ENCODE results near the gene SLC13A4.

DNA sequence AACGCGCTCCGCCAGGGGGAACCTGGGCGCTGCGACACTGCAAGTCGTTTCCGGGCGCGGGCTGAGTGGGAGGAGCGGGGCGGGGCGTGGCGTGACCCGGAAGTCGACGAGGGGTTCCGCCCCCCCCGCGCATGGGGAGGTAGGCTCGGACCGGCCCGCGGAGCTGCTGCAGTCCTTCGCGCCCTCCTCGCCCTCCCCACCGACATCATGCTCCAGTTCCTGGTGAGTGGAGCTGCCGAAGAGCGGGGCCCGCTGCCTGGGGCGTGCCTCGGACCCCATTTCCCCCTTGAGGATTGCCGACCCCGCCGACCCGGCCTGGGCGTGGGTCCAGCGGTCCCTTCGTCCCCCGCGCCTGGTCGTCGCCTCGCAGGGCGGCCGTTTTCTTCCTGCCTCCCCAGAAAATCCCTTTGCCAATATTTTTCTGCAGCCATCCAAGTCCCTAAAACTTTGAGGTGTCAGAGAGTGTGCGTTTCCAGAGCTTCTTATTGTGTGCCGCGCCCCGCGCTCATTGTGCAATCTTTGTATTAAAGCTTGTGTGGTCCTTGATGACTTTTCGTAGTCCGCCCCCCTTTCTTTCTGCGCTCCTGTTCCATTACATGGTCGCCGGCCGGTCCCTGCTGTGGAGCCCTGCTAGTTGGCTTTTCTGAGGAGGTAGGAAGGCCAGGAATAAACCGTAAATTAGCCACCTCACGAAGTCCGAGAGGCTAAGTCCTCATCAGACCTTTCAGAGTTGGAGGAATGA is 65.4 kb downstream of the SLC13A4 start, which contains the start of gene STMP1:
- TF ChIP-seq CTCF (conservative IDR thresholded peaks at IDR 0.05; ENCODE audit: low read depth, low read length) (peak; percentile 69), EZH2 (IDR thresholded peaks at IDR 0.05; ENCODE audit: borderline replicate concordance, low read depth, low read length, poor library complexity, severe bottlenecking) (no peak)
